Stimulated activated CD4-positive, alpha-beta T cell treated with anti-CD3 and anti-CD28 coated beads, Interleukin-4, amount 100 ng/mL, for 4 hours (primary cell): Measurements from ENCODE around the gene SBNO2.

Experiments used
- DNase-seq, 2 experiments: peaks; one replicate each; pipeline ENCODE4 v3.0.0-alpha.2; 2020

SBNO2 gene, protein sequence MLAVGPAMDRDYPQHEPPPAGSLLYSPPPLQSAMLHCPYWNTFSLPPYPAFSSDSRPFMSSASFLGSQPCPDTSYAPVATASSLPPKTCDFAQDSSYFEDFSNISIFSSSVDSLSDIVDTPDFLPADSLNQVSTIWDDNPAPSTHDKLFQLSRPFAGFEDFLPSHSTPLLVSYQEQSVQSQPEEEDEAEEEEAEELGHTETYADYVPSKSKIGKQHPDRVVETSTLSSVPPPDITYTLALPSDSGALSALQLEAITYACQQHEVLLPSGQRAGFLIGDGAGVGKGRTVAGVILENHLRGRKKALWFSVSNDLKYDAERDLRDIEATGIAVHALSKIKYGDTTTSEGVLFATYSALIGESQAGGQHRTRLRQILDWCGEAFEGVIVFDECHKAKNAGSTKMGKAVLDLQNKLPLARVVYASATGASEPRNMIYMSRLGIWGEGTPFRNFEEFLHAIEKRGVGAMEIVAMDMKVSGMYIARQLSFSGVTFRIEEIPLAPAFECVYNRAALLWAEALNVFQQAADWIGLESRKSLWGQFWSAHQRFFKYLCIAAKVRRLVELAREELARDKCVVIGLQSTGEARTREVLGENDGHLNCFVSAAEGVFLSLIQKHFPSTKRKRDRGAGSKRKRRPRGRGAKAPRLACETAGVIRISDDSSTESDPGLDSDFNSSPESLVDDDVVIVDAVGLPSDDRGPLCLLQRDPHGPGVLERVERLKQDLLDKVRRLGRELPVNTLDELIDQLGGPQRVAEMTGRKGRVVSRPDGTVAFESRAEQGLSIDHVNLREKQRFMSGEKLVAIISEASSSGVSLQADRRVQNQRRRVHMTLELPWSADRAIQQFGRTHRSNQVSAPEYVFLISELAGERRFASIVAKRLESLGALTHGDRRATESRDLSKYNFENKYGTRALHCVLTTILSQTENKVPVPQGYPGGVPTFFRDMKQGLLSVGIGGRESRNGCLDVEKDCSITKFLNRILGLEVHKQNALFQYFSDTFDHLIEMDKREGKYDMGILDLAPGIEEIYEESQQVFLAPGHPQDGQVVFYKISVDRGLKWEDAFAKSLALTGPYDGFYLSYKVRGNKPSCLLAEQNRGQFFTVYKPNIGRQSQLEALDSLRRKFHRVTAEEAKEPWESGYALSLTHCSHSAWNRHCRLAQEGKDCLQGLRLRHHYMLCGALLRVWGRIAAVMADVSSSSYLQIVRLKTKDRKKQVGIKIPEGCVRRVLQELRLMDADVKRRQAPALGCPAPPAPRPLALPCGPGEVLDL (N-terminal part only)

GRCh38 chr19:1173845-1174809 lies at the start of gene SBNO2:
Gene SBNO2 (minus strand): TSS chr19:1174268. CDS start chr19:1154276, 19,992 bp downstream.
- peak; percentile 86 to 96 for DNase-seq

GRCh38 chr19:1223018-1223855 lies 49.2 kb upstream of the SBNO2 start:
- no peak for DNase-seq

GRCh38 chr19:1222394-1222793 lies 48.3 kb upstream of the SBNO2 start:
- DNase-seq, result no peak

GRCh38 chr19:1221904-1222255 lies 47.8 kb upstream of the SBNO2 start:
- no peak for DNase-seq

GRCh38 chr19:1220976-1221903 lies 47.2 kb upstream of the SBNO2 start:
- no peak for DNase-seq

GRCh38 chr19:1220477-1220930 lies 46.4 kb upstream of the SBNO2 start:
- no peak for DNase-seq

DNA sequence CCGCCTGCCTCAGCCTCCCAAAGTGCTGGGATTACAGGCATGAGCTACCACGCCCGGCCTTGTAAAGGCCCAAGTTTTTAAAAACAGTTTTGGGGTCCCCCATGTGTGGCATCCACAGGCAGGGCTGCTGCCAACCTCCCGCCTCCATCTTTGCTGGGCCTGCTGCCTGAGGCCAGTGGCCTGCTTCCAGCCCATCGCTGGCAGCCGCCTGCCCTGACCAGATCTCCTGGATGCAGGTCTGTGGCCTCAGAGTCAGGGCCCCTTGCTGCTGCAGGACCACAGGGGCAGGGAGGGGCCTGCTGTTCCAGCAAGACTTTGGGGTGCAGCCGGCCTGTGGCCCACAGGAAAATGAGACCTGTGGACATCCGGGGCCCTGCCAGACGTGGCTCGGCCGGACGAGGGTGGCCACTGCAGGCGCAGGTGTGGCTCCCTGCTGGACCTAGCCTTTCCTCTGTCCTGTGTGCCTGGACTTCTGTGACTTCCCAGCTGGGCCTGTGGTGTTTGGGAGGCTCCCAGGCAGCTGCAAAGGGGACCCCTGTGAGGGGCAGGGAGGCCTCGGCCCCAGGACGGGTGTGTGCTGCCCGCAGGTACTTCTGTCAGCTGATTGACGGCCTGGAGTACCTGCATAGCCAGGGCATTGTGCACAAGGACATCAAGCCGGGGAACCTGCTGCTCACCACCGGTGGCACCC lies 45.9 kb upstream of the SBNO2 start:
- no peak for DNase-seq

- no peak for DNase-seq
Measured at GRCh38 chr19:1218751-1219567, 44.9 kb upstream of the SBNO2 start.

DNA sequence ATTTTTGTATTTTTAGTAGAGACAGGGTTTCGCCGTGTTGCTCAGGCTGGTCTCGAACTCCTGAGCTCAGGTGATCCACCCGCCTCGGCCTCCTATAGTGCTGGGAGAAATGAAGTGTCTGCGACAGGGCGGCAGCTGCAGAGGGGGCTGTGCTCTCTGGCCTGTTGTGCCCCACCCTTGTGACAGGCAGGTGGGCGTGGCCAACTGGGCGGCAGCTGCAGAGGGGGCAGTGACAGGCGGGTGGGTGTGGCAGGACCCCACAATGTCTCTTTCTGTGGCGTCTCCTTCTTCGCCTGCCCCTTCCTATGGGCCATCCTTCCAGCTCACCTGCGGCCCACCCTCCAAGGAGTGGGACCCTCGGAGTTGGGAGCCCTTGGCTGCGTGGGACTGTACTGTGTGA lies 43.3 kb upstream of the SBNO2 start:
- DNase-seq, result no peak

DNA sequence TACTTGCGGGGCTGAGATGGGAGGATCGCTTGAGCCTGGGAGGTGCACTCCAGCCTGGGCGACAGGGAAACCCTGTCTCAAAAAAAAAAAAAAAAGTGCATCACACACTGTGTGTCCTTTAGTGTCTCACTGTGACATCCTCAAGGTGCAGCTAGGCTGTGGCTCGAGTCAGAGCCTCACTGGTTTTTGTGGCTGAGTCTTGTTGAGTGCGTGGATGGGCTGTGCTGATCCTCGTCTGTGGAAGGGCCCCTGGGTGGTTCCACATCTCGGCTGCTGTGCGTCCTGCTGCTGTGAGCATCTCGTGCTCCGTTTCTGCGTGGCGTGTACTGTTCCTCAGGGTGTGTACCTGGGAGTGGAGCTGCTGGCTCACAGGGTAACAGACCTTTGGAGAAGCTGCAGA lies 42.7 kb upstream of the SBNO2 start:
- no peak for DNase-seq

GRCh38 chr19:1214862-1215731 lies 41.0 kb upstream of the SBNO2 start:
- DNase-seq, result no peak

GRCh38 chr19:1214299-1214861 lies 40.3 kb upstream of the SBNO2 start:
- no peak for DNase-seq

GRCh38 chr19:1213391-1214286 lies 39.6 kb upstream of the SBNO2 start:
- peak; percentile 33 to 53 for DNase-seq

GRCh38 chr19:1211494-1212234 lies 37.6 kb upstream of the SBNO2 start:
- DNase-seq, result no peak

DNA sequence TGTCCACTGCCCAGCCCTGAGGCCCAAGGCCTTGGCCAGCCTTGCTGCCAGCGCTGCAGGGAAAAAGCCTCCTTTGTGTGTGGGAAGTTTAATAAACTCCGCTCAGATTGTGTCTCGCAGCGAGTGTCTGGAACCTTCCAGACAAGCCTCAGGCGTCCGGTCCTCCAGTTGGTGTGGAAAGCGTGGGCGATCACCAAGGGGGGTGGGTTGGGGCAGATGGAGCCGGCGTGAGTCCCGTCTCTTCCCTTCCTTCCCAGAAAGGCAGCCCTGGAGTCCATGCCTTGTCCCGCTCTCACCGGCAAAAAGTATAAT lies 36.1 kb upstream of the SBNO2 start:
- DNase-seq, result no peak
